B cell (primary cell): ENCODE measurements around the gene NCAPH2. TPM values are rescaled to one million over a fixed set of nuclear protein-coding genes. Genes with fewer than 3 reads are reported as not detected.

ENCODE experiments used
- ATAC-seq: fragments of 200-7000 bp; cut with Tn5 transposase; one replicate; pipeline ENCODE4 v1.10.0; 2021; ENCODE audit warnings: low read depth, mild to moderate bottlenecking, moderate number of reproducible peaks, moderate library complexity
- CTCF ChIA-PET: fragments of 350-600 bp; sonication (Branson Sonifier 250); formaldehyde crosslinking; loops from one replicate; lab custom pipeline; 2021; ENCODE audit warnings: antibody characterized with exemption, inconsistent platforms; lab: Charles Lee
- POLR2A ChIA-PET: fragments of 350-600 bp; sonication (Branson Sonifier 250); formaldehyde crosslinking; loops from one replicate; lab custom pipeline; 2021; ENCODE audit warnings: antibody characterized with exemption; lab: Charles Lee
- DNase-seq: peaks from one replicate; pipeline ENCODE4 v3.0.0; 2013
- H2AFZ ChIP-seq: 2 replicates; pipeline ENCODE4 v1.6.1; 2012; ENCODE audit warnings: mild to moderate bottlenecking, low read depth, low read length; ENCODE audit not compliant: insufficient read depth, poor library complexity, severe bottlenecking
- H3K27ac ChIP-seq, 2 donors: 1 replicate in 1 of 2; 2 replicates in 1 of 2; pipeline ENCODE4 v1.5.1; 2012 to 2013; ENCODE audit warnings: low read length in 2 of 2, mild to moderate bottlenecking in 2 of 2, moderate library complexity in 1 of 2
- H3K27me3 ChIP-seq, 4 experiments: fragments of 200-600 bp in 1 of 4; sonication (generic) in 1 of 4; replicated peaks in 1 of 4; 1 replicate in 2 of 4; 2 replicates in 2 of 4; pipeline versions ENCODE4 v1.6.1 to v1.7.0; 2013 to 2016; ENCODE audit warnings: low read length in 3 of 4, mild to moderate bottlenecking in 2 of 4, mixed read lengths in 1 of 4, moderate library complexity in 1 of 4; ENCODE audit not compliant: insufficient read depth in 4 of 4, control insufficient read depth in 3 of 4; ENCODE audit errors: control extremely low read depth in 1 of 4
- H3K36me3 ChIP-seq, 2 experiments: replicated peaks in 1 of 2; 1 replicate in 1 of 2; 2 replicates in 1 of 2; pipeline versions ENCODE4 v1.6.1 to v1.7.1; 2013; ENCODE audit warnings: low read length in 1 of 2; ENCODE audit not compliant: insufficient read depth in 2 of 2, control insufficient read depth in 1 of 2; ENCODE audit errors: control extremely low read depth in 1 of 2, extremely low read depth in 1 of 2
- H3K4me1 ChIP-seq, 2 donors: fragments of 200-600 bp in 1 of 2; sonication (generic) in 1 of 2; 1 replicate in 1 of 2; 2 replicates in 1 of 2; pipeline versions ENCODE4 v1.5.1 to v1.6.1; 2013 to 2017; ENCODE audit warnings: low read length in 2 of 2; ENCODE audit not compliant: control insufficient read depth in 2 of 2, insufficient read depth in 2 of 2
- H3K4me2 ChIP-seq: replicated peaks from 2 replicates; pipeline ENCODE3; 2012; ENCODE audit warnings: mild to moderate bottlenecking, low read depth, low read length; ENCODE audit not compliant: poor library complexity, severe bottlenecking
- H3K4me3 ChIP-seq, 5 experiments: fragments of 200-600 bp in 1 of 5; sonication (generic) in 1 of 5; 1 replicate in 3 of 5; 2 replicates in 2 of 5; pipeline versions ENCODE4 v1.5.1 to v1.7.0; 2011 to 2016; ENCODE audit warnings: low read length in 4 of 5, mild to moderate bottlenecking in 4 of 5, low read depth in 2 of 5, control low read depth in 1 of 5, moderate library complexity in 1 of 5; ENCODE audit not compliant: insufficient read depth in 1 of 5; ENCODE audit errors: control extremely low read depth in 1 of 5, extremely low read depth in 1 of 5
- H3K79me2 ChIP-seq: fragments of 200-600 bp; sonication (generic); one replicate; pipeline ENCODE4 v1.6.0; 2016; ENCODE audit warnings: low read length; ENCODE audit not compliant: control insufficient read depth, insufficient read depth
- H3K9ac ChIP-seq: fragments of 200-600 bp; sonication (generic); 2 replicates; pipeline ENCODE4 v1.6.1; 2017; ENCODE audit warnings: mild to moderate bottlenecking, low read length, moderate library complexity
- H3K9me3 ChIP-seq, 3 donors: one replicate each; pipeline versions ENCODE4 v1.6.1 to v1.7.1; 2013; ENCODE audit warnings: low read length in 2 of 3; ENCODE audit not compliant: control insufficient read depth in 2 of 3, insufficient read depth in 1 of 3; ENCODE audit errors: control extremely low read depth in 1 of 3
- H4K20me1 ChIP-seq: 2 replicates; pipeline ENCODE4 v1.6.0; 2012; ENCODE audit warnings: mild to moderate bottlenecking, low read length; ENCODE audit not compliant: insufficient read depth, control insufficient read depth, poor library complexity, severe bottlenecking
- H3K27ac Mint-ChIP-seq: one replicate; pipeline ENCODE4 v1.8.0; 2021; ENCODE audit warnings: mixed read lengths
- H3K27me3 Mint-ChIP-seq: one replicate; pipeline ENCODE4 v1.8.0; 2021; ENCODE audit warnings: mixed read lengths
- H3K4me1 Mint-ChIP-seq: one replicate; pipeline ENCODE4 v1.8.0; 2021; ENCODE audit warnings: mixed read lengths
- H3K4me3 Mint-ChIP-seq: one replicate; pipeline ENCODE4 v1.8.0; 2021; ENCODE audit warnings: mixed read lengths
- H3K9me3 Mint-ChIP-seq: one replicate; pipeline ENCODE4 v1.8.0; 2022; ENCODE audit warnings: mixed read lengths; ENCODE audit not compliant: insufficient read depth
- CTCF ChIP-seq: fragments of 200-600 bp; IDR thresholded peaks from one replicate; pipeline ENCODE4 v1.8.0; 2022; ENCODE audit warnings: antibody characterized with exemption, mild to moderate bottlenecking
- EZH2 ChIP-seq: IDR thresholded peaks from 2 replicates; pipeline ENCODE4 v1.6.1; 2012; ENCODE audit warnings: borderline replicate concordance, low read depth, mild to moderate bottlenecking, moderate library complexity, low read length; ENCODE audit not compliant: insufficient read depth, poor library complexity, severe bottlenecking
- WGBS: methylation state at CpG from one replicate; pipeline ENCODE4 v1.1.5; 2013; ENCODE audit warnings: missing lambda C conversion rate; ENCODE audit not compliant: insufficient coverage; 5-methylcytosine and 5-hydroxymethylcytosine counted together
- intact Hi-C: fragments of 100-400 bp; cut with micrococcal nuclease; formaldehyde crosslinking; loops from one replicate; pipeline ENCODE4 v1.10.0; 2022
- polyA plus RNA-seq: library from polyadenylated mRNA; depleted of rRNA; stranded (reverse); fragments of >200 nt; gene quantifications from 2 replicates; pipeline ENCODE4 v1.2.3, GENCODE V29; 2012
- total RNA-seq, 2 donors: library from RNA; stranded (reverse); fragments of 120-200 nt in 1 of 2; gene quantifications; 1 replicate in 1 of 2; 2 replicates in 1 of 2; pipeline versions ENCODE4 v1.2.3 to v1.2.4, GENCODE V29; 2013 to 2022

NCAPH2 gene
- total and polyA plus RNA-seq, 2 donors (not counting 1 experiment from before 2014, with no cell fraction given): 47.1 to 76.9 TPM

GRCh38 chr22:50545522-50546325, 37.7 kb downstream of the NCAPH2 start, which contains the start of gene KLHDC7B:
TSS of gene KLHDC7B (plus strand) at chr22:50545899. CDS start at chr22:50546244, 345 bp downstream.
- intact Hi-C loops: loop anchor here (2.0 kb wide), 3 partner anchors 19 to 75 kb away; partner anchors contain the start of gene NCAPH2
- POLR2A ChIA-PET: interaction anchor here (0.7 to 1.8 kb wide), 5 partner anchors 9 to 38 kb away, joined by 3 to 10 read pairs (median 3); partner anchors contain the start of gene SCO2

More at GRCh38 chr22:50545522-50546325, 37.7 kb downstream of the NCAPH2 start, which contains the start of gene KLHDC7B:
- peak within 1 kb of the TSS; percentile 54 for H3K4me3 Mint-ChIP-seq
- H3K4me1 Mint-ChIP-seq: peaks cover 45% of the 10 kb centered on the region
- Histone ChIP-seq H3K9me3 (no peaks in the 10 kb centered on the region), H3K9ac (peak within 1 kb of the TSS; percentile 51), H3K4me3 (no peak within 1 kb of the TSS), H3K36me3 (no peaks in the 10 kb centered on the region), H2AFZ (peak within 1 kb of the TSS; percentile 49), H3K27ac (peak within 1 kb of the TSS; percentile 72 to 75), H3K79me2 (peaks cover 13% of the 10 kb centered on the region), H4K20me1 (no peaks in the 10 kb centered on the region), H3K4me1 (peaks cover 39 to 62% of the 10 kb centered on the region in 2 donors), H3K4me2 (peak within 1 kb of the TSS; percentile 80), H3K27me3 (no peaks in the 10 kb centered on the region)
- TF ChIP-seq EZH2 (no peak), CTCF (no peak)
- CTCF ChIA-PET: interaction anchor here (0.8 to 2.2 kb wide), 5 partner anchors 16 to 75 kb away, joined by 3 to 11 read pairs (median 4); partner anchors contain the start of genes SCO2, SYCE3 and TYMP
- no peaks in the 10 kb centered on the region for H3K9me3 Mint-ChIP-seq
- H3K27ac Mint-ChIP-seq: peak within 1 kb of the TSS; percentile 90
- WGBS: 72% methylated on average over 10 of the region's 10 CpGs
- H3K27me3 Mint-ChIP-seq: no peaks in the 10 kb centered on the region
- DNase-seq (peak; percentile 18), ATAC-seq (no peak)
